GM20431 (cell line): ENCODE measurements around the gene CSF1R.
"Not testable (repeated sequence)": the region's sequence is repeated elsewhere in the genome, so short reads cannot be mapped to it uniquely, and the experiment has no call there.

Source experiments
- in situ Hi-C: fragments of 300-500 bp; cut with MseI, MboI; formaldehyde crosslinking; loops from one replicate; pipeline ENCODE4 v1.15.0; 2020; ENCODE audit warnings: low sequenced_read_pairs; ENCODE audit not compliant: unreplicated experiment

CSF1R gene

GRCh38 chr5:150042459-150042858 is 43.9 kb downstream of the CSF1R start:
- in situ Hi-C loops = no loop called here

GRCh38 chr5:150038547-150038946 is 47.8 kb downstream of the CSF1R start:
- in situ Hi-C loops = no loop called here

GRCh38 chr5:150036513-150036912 is 49.8 kb downstream of the CSF1R start:
- in situ Hi-C loops = no loop called here

- in situ Hi-C loops = no loop called here
These were observed 51.0 kb downstream of the CSF1R start for GRCh38 chr5:150035139-150035895.

DNA sequence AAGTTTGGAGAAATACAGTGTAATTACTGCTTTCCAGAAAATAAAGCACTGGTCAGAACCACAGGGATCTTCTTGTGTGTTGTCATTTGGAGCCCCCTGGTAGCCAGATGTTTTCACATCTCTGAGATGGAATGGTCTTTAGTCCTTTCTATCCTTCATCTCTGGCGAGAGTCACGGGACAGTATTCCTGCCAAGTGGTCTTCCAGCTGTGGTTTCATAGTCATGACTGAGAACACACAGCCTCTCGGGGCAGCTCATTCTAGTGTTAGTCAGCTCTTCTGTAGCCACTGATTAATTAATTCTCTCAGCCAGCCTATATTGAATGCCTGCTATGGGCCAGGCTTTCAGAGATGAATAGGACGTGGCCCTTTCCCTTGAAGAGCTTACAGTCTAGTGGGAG is 51.7 kb downstream of the CSF1R start:
- in situ Hi-C loops = no loop called here

DNA sequence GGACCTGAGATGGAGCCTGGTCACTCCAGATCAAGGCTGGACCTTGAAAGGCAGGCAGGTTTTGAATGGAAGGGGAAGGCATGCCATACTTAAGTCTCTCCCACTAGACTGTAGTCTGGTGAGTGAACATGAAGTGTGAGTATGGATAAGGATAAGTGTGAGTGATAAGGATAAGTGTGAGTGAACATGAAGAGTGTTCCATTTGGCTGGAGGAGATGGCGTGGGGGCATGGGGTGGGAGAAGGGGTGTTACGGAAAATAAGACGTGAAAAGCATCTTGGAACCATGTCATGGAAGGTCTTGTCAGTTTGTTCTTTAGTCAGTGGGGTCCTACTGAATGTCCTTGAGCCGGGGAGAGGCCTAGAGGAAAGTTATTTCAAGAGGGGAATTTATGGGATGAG is 53.0 kb downstream of the CSF1R start:
- in situ Hi-C loops = no loop called here

GRCh38 chr5:150028047-150028446 is 58.3 kb downstream of the CSF1R start:
- in situ Hi-C loops = not testable (repeated sequence)

DNA sequence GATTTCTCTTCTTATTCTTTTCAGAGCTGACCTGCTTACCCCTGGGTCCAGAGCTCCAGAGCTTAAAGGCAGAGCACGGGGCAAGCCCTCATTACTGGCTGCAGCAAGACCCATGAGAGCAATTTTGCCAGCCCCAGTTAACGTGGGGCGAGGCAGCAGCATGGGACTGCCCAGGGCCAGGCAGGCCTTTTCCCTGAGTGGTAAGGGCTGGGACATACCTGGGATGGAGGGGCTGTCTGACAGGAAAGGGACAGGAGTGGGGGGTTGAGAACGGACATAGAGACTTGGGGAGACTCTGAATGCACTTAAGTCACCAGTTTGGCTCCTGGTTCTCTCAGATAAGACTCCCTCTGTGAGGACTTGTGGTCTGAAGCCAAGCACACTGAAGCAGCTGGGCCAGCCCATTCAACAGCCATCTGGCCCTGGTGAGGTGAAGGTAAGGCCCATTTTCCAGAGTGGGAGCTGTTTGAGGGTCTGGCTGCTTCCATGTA is 59.6 kb downstream of the CSF1R start:
- in situ Hi-C loops = no loop called here

GRCh38 chr5:150024346-150024984 is 61.9 kb downstream of the CSF1R start:
- in situ Hi-C loops = no loop called here

- in situ Hi-C loops = no loop called here
These were observed 63.2 kb downstream of the CSF1R start for GRCh38 chr5:150023136-150023535.

DNA sequence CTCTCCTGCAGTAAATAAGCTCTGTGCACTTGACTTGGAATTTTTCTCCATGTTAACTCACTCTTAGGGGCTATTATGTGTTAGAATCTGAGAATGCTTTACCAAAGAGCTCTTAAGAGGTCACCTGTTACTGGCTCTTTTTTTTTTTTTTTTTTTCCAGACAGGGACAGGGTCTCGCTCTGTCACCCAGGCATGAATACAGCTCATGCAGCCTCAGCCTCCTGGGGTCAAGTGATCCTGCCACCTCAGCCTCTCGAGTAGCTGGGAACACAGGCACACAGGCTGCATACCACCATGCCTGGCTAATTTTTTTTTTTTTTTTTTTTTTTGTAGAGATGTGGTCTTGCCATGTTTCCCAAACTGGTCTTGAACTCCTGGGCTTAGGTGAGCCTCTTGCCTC is 63.7 kb downstream of the CSF1R start:
- in situ Hi-C loops = no loop called here

GRCh38 chr5:150022158-150022531 is 64.2 kb downstream of the CSF1R start:
- in situ Hi-C loops = no loop called here

- in situ Hi-C loops = no loop called here
These were observed 64.7 kb downstream of the CSF1R start for GRCh38 chr5:150021491-150022157.

DNA sequence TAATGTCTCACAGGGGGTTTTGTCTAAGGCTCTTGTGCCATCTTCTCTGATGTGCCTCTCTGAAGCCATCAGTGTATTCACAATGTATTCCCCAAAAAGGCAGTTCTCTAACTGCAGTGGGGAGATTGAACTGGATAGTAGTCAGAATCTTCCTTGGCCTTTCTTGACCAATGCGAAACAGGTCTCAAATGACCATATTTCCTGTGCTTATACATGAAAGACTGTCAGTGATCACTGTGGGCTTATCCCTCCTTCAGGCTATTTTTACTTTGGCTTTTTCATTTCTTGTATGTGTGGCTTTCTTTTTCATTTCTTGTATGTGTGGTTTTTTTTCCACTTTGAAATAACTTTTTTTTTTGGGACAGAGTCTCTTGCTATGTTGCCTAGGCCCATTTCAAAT is 66.1 kb downstream of the CSF1R start:
- in situ Hi-C loops = no loop called here

- in situ Hi-C loops = no loop called here
These were observed 68.9 kb downstream of the CSF1R start for GRCh38 chr5:150017226-150018005.

DNA sequence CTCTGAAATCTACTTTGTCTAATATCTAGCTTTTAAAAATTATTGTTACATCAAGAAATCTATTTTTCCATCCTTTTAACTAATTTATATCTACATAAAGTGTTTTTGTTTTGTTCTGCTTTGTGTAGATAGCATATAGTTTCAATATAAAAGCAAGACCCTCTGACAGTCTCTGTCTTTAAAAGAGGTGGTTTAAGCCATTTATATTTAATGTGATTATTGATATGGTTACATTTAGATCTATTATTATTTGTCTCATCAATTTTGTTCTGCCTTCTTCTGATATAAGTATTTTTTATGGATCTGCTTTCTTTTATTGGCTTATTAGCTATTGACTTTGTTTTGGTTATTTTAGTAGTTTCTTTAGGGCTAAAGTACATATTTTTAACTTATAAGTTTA is 69.8 kb downstream of the CSF1R start:
- in situ Hi-C loops = no loop called here

- in situ Hi-C loops = no loop called here
These were observed 70.9 kb downstream of the CSF1R start for GRCh38 chr5:150015415-150015814.

GRCh38 chr5:150014456-150014855 is 71.9 kb downstream of the CSF1R start:
- in situ Hi-C loops = no loop called here

GRCh38 chr5:150013931-150014330 is 72.4 kb downstream of the CSF1R start:
- in situ Hi-C loops = no loop called here

GRCh38 chr5:150009671-150010387 is 76.5 kb downstream of the CSF1R start:
- in situ Hi-C loops = no loop called here
